Measurements from ENCODE around the gene TARDBP. TPM values are rescaled to one million over a fixed set of nuclear protein-coding genes. Genes with fewer than 3 reads are reported as not detected.

Gene TARDBP
- 81.4 and 97.1 TPM in 2 replicates for total RNA-seq
- 161 and 167 TPM in 2 replicates for polyA plus RNA-seq
- 125 and 151 TPM in 2 replicates for polyA plus RNA-seq (2012)
- polyA minus RNA-seq (ENCODE audit: low replicate concordance) = 31.4 and 32.4 TPM in 2 replicates

- no peaks in the 10 kb centered on the region for H3K27me3 ChIP-seq (ENCODE audit: control insufficient read depth, insufficient read depth, low read length)
- H3K9me3 ChIP-seq (ENCODE audit: control insufficient read depth, insufficient read depth, low read depth, low read length) = no peaks in the 10 kb centered on the region
- peaks cover 10% of the 10 kb centered on the region for H3K4me1 ChIP-seq (ENCODE audit: control insufficient read depth, extremely low read depth, insufficient read depth, low read length)
- H3K4me3 ChIP-seq (replicated peaks in 1 of 4; ENCODE audit: control extremely low read depth in 1 of 4, insufficient read depth in 1 of 4, low read depth in 3 of 4, low read length in 4 of 4) = peak within 1 kb of the TSS; percentile 87 to 99 (median 98)
- H3K4me2 ChIP-seq (ENCODE audit: extremely low read depth, insufficient read depth, low read length) = peak within 1 kb of the TSS; percentile 97
- H3K79me2 ChIP-seq (ENCODE audit: control insufficient read depth, insufficient read depth, low read length) = peaks cover 36% of the 10 kb centered on the region
- peak within 1 kb of the TSS; percentile 100 for H3K9ac ChIP-seq (ENCODE audit: insufficient read depth, low read length)
- H3K27ac ChIP-seq (ENCODE audit: insufficient read depth, low read length) = peak within 1 kb of the TSS; percentile 100
- peaks cover 7% of the 10 kb centered on the region for H4K20me1 ChIP-seq (ENCODE audit: control insufficient read depth, extremely low read depth, insufficient read depth, low read length)
- no peak for TF ChIP-seq EZH2 (IDR thresholded peaks at IDR 0.05; ENCODE audit: low read length, missing control alignments)
- TF ChIP-seq CTCF (conservative IDR thresholded peaks at IDR 0.05 in 1 of 2, IDR thresholded peaks at IDR 0.05 in 1 of 2; ENCODE audit: low read depth in 1 of 2, low read length in 2 of 2) = no peak
- DNase-seq (ENCODE audit: low read depth in 2 of 2) = peak; percentile 86 to 90
- H3K36me3 ChIP-seq (ENCODE audit: control insufficient read depth, insufficient read depth, low read length) = peaks cover 15% of the 10 kb centered on the region
- peak within 1 kb of the TSS; percentile 97 for H2AFZ ChIP-seq (ENCODE audit: low read length)
Observed at GRCh38 chr1:11012260-11013159, at the start of gene TARDBP. Gene TARDBP (plus strand): TSS chr1:11012654. CDS start chr1:11013728, 1,074 bp downstream.

GRCh38 chr1:10965546-10966226 lies 46.8 kb upstream of the TARDBP start:
- no peaks in the 10 kb centered on the region for H3K4me1 ChIP-seq (ENCODE audit: control insufficient read depth, extremely low read depth, insufficient read depth, low read length)
- H3K4me2 ChIP-seq (ENCODE audit: extremely low read depth, insufficient read depth, low read length) = no peak overlapping the region
- no peaks in the 10 kb centered on the region for H3K36me3 ChIP-seq (ENCODE audit: control insufficient read depth, insufficient read depth, low read length)
- H3K27me3 ChIP-seq (ENCODE audit: control insufficient read depth, insufficient read depth, low read length) = peaks cover 5% of the 10 kb centered on the region
- DNase-seq (ENCODE audit: low read depth in 2 of 2) = peak in 1 of 2 donors; percentile 18
- no peak overlapping the region for H3K9ac ChIP-seq (ENCODE audit: insufficient read depth, low read length)
- H3K79me2 ChIP-seq (ENCODE audit: control insufficient read depth, insufficient read depth, low read length) = no peaks in the 10 kb centered on the region
- H3K27ac ChIP-seq (ENCODE audit: insufficient read depth, low read length) = no peak overlapping the region
- H2AFZ ChIP-seq (ENCODE audit: low read length) = no peak overlapping the region
- no peak overlapping the region for H3K4me3 ChIP-seq (replicated peaks in 1 of 4; ENCODE audit: control extremely low read depth in 1 of 4, insufficient read depth in 1 of 4, low read depth in 3 of 4, low read length in 4 of 4)
- TF ChIP-seq CTCF (conservative IDR thresholded peaks at IDR 0.05 in 1 of 2, IDR thresholded peaks at IDR 0.05 in 1 of 2; ENCODE audit: low read depth in 1 of 2, low read length in 2 of 2) (no peak), EZH2 (IDR thresholded peaks at IDR 0.05; ENCODE audit: low read length, missing control alignments) (no peak)
- H3K9me3 ChIP-seq (ENCODE audit: control insufficient read depth, insufficient read depth, low read depth, low read length) = no peaks in the 10 kb centered on the region
- no peaks in the 10 kb centered on the region for H4K20me1 ChIP-seq (ENCODE audit: control insufficient read depth, extremely low read depth, insufficient read depth, low read length)

GRCh38 chr1:10967090-10967489 lies 45.4 kb upstream of the TARDBP start:
- TF ChIP-seq EZH2 (IDR thresholded peaks at IDR 0.05; ENCODE audit: low read length, missing control alignments) = no peak
- no peak for DNase-seq (ENCODE audit: low read depth in 2 of 2)
- peaks cover 5% of the 10 kb centered on the region for H3K27me3 ChIP-seq (ENCODE audit: control insufficient read depth, insufficient read depth, low read length)
- H3K27ac ChIP-seq (ENCODE audit: insufficient read depth, low read length) = no peak overlapping the region
- H2AFZ ChIP-seq (ENCODE audit: low read length) = no peak overlapping the region
- H3K36me3 ChIP-seq (ENCODE audit: control insufficient read depth, insufficient read depth, low read length) = no peaks in the 10 kb centered on the region
- H4K20me1 ChIP-seq (ENCODE audit: control insufficient read depth, extremely low read depth, insufficient read depth, low read length) = no peaks in the 10 kb centered on the region
- H3K4me2 ChIP-seq (ENCODE audit: extremely low read depth, insufficient read depth, low read length) = no peak overlapping the region
- no peak overlapping the region for H3K9ac ChIP-seq (ENCODE audit: insufficient read depth, low read length)
- no peaks in the 10 kb centered on the region for H3K4me1 ChIP-seq (ENCODE audit: control insufficient read depth, extremely low read depth, insufficient read depth, low read length)
- H3K4me3 ChIP-seq (replicated peaks in 1 of 4; ENCODE audit: control extremely low read depth in 1 of 4, insufficient read depth in 1 of 4, low read depth in 3 of 4, low read length in 4 of 4) = no peak overlapping the region
- no peaks in the 10 kb centered on the region for H3K9me3 ChIP-seq (ENCODE audit: control insufficient read depth, insufficient read depth, low read depth, low read length)
- H3K79me2 ChIP-seq (ENCODE audit: control insufficient read depth, insufficient read depth, low read length) = no peaks in the 10 kb centered on the region

Data from fibroblast of lung (primary cell).